OCI-LY3 (cell line): ENCODE measurements around the gene CTSD.

Experiments
- EZH2phosphoT487 ChIP-seq: fragments of 200-600 bp; shearing (Covaris generic); IDR thresholded peaks from 2 replicates; pipeline ENCODE4 v1.6.1; 2018; ENCODE audit warnings: antibody characterized with exemption, mixed run types, low read depth
- TF ChIP-seq, protein P1 (sequence below): fragments of 200-600, 300-600 bp; sonication (generic); IDR thresholded peaks from 2 replicates; pipeline ENCODE4 v1.5.1; 2014; ENCODE audit warnings: antibody characterized with exemption, low read length, low read depth

DNA sequence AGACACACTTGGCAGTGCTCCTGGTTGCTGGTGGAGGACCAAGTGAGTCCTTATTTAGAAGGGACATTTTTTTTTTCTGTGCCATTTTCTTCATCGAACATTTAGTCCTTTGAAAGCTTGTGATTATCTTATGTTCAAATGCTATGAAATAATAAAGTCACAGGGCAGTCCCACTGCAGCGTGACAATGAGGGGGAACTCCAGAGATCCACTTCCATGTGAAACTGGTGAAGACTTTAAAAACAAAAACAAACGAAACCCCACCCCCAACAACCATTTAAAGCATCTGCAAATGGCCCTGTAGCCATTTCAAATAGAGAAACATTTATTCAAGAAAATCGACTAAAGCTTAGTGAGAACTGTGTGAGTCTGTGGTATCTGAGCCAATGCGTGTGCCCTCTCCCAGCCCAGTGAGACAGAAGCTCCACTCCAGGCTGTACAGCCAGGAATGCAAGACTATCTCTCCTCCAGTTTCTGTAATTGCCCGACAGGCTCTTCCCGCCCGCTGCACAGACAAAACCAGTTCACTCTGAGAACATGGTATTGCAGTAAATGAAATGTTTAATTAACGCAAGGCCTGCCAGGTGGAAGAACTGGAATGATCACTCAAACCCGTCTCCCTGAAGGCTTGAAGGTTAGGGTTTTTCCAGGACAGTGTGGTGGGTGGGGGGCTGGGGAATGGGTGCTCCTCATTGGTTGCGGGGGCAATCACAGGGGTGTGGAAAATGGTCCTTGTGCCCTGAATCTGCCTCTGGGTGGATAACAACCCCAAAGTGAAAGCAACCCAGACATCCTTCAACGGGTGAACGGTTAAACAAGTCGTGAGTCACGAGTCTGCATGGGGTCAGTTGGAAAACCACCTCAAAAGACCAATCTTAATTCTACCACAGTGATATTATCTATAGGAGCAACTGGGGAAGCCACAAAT, 58.3 kb downstream of the CTSD start:
- TF ChIP-seq, protein P1, sequence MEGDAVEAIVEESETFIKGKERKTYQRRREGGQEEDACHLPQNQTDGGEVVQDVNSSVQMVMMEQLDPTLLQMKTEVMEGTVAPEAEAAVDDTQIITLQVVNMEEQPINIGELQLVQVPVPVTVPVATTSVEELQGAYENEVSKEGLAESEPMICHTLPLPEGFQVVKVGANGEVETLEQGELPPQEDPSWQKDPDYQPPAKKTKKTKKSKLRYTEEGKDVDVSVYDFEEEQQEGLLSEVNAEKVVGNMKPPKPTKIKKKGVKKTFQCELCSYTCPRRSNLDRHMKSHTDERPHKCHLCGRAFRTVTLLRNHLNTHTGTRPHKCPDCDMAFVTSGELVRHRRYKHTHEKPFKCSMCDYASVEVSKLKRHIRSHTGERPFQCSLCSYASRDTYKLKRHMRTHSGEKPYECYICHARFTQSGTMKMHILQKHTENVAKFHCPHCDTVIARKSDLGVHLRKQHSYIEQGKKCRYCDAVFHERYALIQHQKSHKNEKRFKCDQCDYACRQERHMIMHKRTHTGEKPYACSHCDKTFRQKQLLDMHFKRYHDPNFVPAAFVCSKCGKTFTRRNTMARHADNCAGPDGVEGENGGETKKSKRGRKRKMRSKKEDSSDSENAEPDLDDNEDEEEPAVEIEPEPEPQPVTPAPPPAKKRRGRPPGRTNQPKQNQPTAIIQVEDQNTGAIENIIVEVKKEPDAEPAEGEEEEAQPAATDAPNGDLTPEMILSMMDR, result no peak
- no peak for TF ChIP-seq EZH2phosphoT487
